Measurements from ENCODE around the gene CDYL2. TPM values are rescaled to one million over a fixed set of nuclear protein-coding genes. Genes with fewer than 3 reads are reported as not detected.

The CDYL2 gene
- total and polyA plus RNA-seq, 4 donors = 0.84 to 4.1 (median 2.3) TPM

DNA sequence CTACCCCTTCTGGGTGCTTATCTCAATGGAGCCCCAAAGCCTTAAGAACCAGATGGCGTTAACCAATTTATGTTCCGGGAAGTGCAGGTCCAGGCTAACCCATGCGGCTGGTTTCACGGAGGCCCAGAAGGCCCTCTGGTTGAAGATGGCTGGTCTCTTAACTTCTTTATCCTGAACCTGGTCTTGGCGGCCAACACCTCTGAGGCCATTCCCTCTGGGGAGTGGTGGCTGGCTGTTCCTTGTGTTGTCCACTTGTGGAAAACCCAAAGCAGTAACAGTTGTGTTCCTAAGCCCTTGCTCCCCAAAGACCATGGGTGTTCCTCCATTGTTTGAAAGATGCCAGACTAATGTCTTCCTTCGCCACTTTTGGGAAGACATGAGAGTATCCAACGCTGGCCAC lies 1.5 kb downstream of the CDYL2 start:
- Histone ChIP-seq H3K9me3 (ENCODE audit: control insufficient read depth in 4 of 4, low read length in 3 of 4) (no peaks in the 10 kb centered on the region), H3K4me3 (ENCODE audit: low read depth in 1 of 3, low read length in 3 of 3) (peak overlapping the region in 2 of 3 donors; percentile 7 to 93), H3K36me3 (ENCODE audit: control insufficient read depth in 4 of 4, insufficient read depth in 3 of 4, low read depth in 1 of 4, low read length in 3 of 4) (no peaks in the 10 kb centered on the region), H3K27ac (ENCODE audit: low read depth in 1 of 2, low read length in 2 of 2) (no peak overlapping the region), H3K9ac (ENCODE audit: low read depth in 1 of 2, low read length in 2 of 2) (no peak overlapping the region), H3K4me1 (ENCODE audit: control insufficient read depth in 4 of 4, insufficient read depth in 4 of 4, low read length in 3 of 4) (peaks cover 2 to 5% (median 3%) of the 10 kb centered on the region in 4 donors), H3K27me3 (ENCODE audit: control insufficient read depth in 4 of 4, insufficient read depth in 4 of 4, low read length in 3 of 4) (no peaks in the 10 kb centered on the region)
- TF ChIP-seq, protein P1, sequence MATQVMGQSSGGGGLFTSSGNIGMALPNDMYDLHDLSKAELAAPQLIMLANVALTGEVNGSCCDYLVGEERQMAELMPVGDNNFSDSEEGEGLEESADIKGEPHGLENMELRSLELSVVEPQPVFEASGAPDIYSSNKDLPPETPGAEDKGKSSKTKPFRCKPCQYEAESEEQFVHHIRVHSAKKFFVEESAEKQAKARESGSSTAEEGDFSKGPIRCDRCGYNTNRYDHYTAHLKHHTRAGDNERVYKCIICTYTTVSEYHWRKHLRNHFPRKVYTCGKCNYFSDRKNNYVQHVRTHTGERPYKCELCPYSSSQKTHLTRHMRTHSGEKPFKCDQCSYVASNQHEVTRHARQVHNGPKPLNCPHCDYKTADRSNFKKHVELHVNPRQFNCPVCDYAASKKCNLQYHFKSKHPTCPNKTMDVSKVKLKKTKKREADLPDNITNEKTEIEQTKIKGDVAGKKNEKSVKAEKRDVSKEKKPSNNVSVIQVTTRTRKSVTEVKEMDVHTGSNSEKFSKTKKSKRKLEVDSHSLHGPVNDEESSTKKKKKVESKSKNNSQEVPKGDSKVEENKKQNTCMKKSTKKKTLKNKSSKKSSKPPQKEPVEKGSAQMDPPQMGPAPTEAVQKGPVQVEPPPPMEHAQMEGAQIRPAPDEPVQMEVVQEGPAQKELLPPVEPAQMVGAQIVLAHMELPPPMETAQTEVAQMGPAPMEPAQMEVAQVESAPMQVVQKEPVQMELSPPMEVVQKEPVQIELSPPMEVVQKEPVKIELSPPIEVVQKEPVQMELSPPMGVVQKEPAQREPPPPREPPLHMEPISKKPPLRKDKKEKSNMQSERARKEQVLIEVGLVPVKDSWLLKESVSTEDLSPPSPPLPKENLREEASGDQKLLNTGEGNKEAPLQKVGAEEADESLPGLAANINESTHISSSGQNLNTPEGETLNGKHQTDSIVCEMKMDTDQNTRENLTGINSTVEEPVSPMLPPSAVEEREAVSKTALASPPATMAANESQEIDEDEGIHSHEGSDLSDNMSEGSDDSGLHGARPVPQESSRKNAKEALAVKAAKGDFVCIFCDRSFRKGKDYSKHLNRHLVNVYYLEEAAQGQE (IDR thresholded peaks at IDR 0.05) = no peak
- no peak for TF ChIP-seq FOXA2 (IDR thresholded peaks at IDR 0.05)
- no peak for TF ChIP-seq GABPA (IDR thresholded peaks at IDR 0.05 in 1 of 2, conservative IDR thresholded peaks at IDR 0.05 in 1 of 2)
- no peak for TF ChIP-seq HNF4G (IDR thresholded peaks at IDR 0.05)
- no peak for TF ChIP-seq FOXA1 (IDR thresholded peaks at IDR 0.05)
- 92% methylated on average over 7 of the region's 7 CpGs for WGBS
- DNase-seq (ENCODE audit: low spot score) = no peak

DNA sequence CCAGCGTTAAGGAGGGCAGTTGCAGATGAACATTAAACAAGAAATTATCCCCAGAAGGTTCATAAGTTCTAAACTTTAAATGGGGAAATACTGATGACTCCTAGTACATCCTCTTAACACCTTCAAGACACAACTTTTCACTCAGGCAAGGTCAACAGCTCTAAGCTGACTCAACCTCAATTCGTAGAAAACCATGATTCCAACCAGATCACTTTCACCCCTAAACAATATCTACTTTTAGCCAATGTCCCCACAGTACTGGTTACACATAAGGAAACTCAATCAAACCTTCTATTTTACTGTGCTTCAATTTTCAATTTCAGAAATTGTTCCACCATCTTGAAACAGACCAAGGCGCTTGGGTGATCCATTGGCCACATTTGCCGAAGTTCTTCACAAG lies 2.3 kb downstream of the CDYL2 start:
- Histone ChIP-seq H3K4me3 (ENCODE audit: low read depth in 1 of 3, low read length in 3 of 3) (no peak overlapping the region), H3K4me1 (ENCODE audit: control insufficient read depth in 4 of 4, insufficient read depth in 4 of 4, low read length in 3 of 4) (peaks cover 2 to 5% (median 3%) of the 10 kb centered on the region in 4 donors), H3K27ac (ENCODE audit: low read depth in 1 of 2, low read length in 2 of 2) (no peak overlapping the region), H3K9me3 (ENCODE audit: control insufficient read depth in 4 of 4, low read length in 3 of 4) (no peaks in the 10 kb centered on the region), H3K9ac (ENCODE audit: low read depth in 1 of 2, low read length in 2 of 2) (no peak overlapping the region), H3K27me3 (ENCODE audit: control insufficient read depth in 4 of 4, insufficient read depth in 4 of 4, low read length in 3 of 4) (no peaks in the 10 kb centered on the region), H3K36me3 (ENCODE audit: control insufficient read depth in 4 of 4, insufficient read depth in 3 of 4, low read depth in 1 of 4, low read length in 3 of 4) (no peaks in the 10 kb centered on the region)
- WGBS = 97% methylated on average over 4 of the region's 4 CpGs
- DNase-seq (ENCODE audit: low spot score) = no peak
- TF ChIP-seq EGR1 (IDR thresholded peaks at IDR 0.05; ENCODE audit: low read depth in 2 of 2) (no peak), YY1 (IDR thresholded peaks at IDR 0.05) (no peak), FOXA1 (IDR thresholded peaks at IDR 0.05) (no peak), FOXA2 (IDR thresholded peaks at IDR 0.05) (no peak), SP1 (IDR thresholded peaks at IDR 0.05) (no peak), RXRA (IDR thresholded peaks at IDR 0.05) (no peak), TAF1 (conservative IDR thresholded peaks at IDR 0.05) (no peak), RAD21 (IDR thresholded peaks at IDR 0.05) (no peak), HNF4A (conservative IDR thresholded peaks at IDR 0.05) (no peak), GABPA (IDR thresholded peaks at IDR 0.05 in 1 of 2, conservative IDR thresholded peaks at IDR 0.05 in 1 of 2) (no peak), HNF4G (IDR thresholded peaks at IDR 0.05) (no peak), NR2F2 (IDR thresholded peaks at IDR 0.05) (no peak)
- TF ChIP-seq, protein P1 (IDR thresholded peaks at IDR 0.05) = no peak
- TF ChIP-seq, protein P2, sequence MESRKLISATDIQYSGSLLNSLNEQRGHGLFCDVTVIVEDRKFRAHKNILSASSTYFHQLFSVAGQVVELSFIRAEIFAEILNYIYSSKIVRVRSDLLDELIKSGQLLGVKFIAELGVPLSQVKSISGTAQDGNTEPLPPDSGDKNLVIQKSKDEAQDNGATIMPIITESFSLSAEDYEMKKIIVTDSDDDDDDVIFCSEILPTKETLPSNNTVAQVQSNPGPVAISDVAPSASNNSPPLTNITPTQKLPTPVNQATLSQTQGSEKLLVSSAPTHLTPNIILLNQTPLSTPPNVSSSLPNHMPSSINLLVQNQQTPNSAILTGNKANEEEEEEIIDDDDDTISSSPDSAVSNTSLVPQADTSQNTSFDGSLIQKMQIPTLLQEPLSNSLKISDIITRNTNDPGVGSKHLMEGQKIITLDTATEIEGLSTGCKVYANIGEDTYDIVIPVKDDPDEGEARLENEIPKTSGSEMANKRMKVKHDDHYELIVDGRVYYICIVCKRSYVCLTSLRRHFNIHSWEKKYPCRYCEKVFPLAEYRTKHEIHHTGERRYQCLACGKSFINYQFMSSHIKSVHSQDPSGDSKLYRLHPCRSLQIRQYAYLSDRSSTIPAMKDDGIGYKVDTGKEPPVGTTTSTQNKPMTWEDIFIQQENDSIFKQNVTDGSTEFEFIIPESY (IDR thresholded peaks at IDR 0.05) = no peak
- TF ChIP-seq, protein P3, sequence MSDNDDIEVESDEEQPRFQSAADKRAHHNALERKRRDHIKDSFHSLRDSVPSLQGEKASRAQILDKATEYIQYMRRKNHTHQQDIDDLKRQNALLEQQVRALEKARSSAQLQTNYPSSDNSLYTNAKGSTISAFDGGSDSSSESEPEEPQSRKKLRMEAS (IDR thresholded peaks at IDR 0.05) = no peak

Measured in liver (tissue), 9 donors.